GM12872 (cell line): Measurements from ENCODE around the gene ALOX15.

Source experiments
- TF ChIP-seq, protein P1 (sequence below): IDR thresholded peaks from 3 replicates; pipeline ENCODE4 v1.5.1; 2011; ENCODE audit warnings: low read depth, mild to moderate bottlenecking, low read length, moderate library complexity; ENCODE audit not compliant: insufficient read depth

Gene ALOX15, protein sequence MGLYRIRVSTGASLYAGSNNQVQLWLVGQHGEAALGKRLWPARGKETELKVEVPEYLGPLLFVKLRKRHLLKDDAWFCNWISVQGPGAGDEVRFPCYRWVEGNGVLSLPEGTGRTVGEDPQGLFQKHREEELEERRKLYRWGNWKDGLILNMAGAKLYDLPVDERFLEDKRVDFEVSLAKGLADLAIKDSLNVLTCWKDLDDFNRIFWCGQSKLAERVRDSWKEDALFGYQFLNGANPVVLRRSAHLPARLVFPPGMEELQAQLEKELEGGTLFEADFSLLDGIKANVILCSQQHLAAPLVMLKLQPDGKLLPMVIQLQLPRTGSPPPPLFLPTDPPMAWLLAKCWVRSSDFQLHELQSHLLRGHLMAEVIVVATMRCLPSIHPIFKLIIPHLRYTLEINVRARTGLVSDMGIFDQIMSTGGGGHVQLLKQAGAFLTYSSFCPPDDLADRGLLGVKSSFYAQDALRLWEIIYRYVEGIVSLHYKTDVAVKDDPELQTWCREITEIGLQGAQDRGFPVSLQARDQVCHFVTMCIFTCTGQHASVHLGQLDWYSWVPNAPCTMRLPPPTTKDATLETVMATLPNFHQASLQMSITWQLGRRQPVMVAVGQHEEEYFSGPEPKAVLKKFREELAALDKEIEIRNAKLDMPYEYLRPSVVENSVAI

DNA sequence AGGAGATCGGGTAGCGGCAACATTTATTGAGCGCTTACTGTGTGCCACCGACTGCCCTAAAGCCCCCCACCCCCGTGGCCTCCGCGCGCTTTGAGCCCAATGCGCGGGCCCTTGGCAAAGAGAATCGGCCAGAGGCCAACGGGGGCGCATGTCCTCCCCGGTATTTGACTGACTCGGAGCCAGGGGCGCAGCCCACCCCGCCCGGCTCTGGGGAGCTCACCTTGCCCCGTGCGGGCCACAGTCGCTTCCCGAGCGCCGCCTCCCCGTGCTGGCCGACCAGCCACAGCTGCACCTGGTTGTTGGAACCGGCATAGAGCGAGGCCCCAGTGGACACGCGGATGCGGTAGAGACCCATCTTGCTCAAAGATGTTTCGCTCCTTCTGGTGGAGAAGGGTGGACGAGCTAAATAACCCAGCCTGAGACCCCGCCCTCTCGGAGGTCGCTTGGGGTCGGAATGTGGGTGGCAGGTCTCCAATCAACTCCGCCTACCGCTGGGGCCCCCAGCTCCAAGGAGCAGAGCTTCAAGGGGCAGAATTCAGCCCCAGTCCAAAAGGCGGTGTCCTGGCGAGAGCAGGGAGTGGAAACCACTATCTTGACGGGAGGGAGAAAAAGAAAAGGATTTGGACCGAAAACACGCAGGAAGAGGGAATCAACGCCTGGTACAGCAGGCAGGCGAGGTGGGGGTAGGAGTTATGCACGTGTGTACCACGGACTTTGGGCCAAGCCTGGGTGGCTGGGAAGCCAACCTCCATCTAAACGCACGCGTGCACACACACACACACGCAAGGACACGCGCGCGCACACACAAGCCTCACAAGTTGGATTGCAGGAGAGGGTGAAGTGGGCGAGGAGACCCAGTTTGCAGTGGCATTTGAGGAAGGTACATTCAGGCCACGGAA is at the start of gene ALOX15:
Gene ALOX15 (minus strand): TSS at position 382 of the 899 bp plus-strand sequence. CDS start 27 bp downstream, at position 355.
- TF ChIP-seq, protein P1, sequence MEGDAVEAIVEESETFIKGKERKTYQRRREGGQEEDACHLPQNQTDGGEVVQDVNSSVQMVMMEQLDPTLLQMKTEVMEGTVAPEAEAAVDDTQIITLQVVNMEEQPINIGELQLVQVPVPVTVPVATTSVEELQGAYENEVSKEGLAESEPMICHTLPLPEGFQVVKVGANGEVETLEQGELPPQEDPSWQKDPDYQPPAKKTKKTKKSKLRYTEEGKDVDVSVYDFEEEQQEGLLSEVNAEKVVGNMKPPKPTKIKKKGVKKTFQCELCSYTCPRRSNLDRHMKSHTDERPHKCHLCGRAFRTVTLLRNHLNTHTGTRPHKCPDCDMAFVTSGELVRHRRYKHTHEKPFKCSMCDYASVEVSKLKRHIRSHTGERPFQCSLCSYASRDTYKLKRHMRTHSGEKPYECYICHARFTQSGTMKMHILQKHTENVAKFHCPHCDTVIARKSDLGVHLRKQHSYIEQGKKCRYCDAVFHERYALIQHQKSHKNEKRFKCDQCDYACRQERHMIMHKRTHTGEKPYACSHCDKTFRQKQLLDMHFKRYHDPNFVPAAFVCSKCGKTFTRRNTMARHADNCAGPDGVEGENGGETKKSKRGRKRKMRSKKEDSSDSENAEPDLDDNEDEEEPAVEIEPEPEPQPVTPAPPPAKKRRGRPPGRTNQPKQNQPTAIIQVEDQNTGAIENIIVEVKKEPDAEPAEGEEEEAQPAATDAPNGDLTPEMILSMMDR = no peak

DNA sequence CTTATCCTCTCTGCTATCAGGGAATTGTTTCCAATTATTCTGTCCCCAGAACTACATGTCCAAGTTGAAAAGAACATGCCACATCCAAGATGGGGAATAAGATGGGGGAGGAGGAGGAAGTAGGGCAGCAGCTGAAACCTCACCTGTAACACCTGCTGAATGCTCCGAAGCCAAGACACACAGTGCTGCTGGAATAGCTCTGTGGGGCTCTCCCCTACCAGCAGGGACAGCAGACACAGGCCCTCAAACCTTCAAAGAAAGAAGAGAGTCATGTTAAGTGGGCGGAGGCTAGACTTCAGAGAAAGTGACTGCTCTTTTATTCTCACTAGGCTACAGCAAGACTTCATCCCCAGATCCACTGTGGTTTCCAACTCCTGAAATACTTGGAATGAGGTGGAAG is 49.3 kb upstream of the ALOX15 start:
- TF ChIP-seq, protein P1 = no peak

DNA sequence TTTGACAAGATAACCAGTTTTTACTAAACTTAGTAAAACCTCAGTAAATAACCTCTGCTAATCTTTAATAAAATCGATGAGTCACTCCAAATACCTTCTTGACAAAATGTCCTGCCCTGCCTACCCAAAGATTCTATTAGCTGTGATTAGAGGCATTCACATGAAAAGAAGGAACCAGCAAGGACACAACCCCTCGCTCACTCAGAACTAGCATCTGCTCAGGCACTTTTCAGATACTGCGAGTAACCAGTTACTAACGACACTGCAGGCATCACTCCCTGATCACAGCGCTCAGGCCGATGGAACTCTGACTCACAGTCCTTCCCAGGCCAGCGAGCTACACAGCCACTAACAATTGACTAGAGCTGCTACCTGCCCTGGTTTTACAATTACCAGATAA is 38.2 kb upstream of the ALOX15 start:
- TF ChIP-seq, protein P1 = no peak

DNA sequence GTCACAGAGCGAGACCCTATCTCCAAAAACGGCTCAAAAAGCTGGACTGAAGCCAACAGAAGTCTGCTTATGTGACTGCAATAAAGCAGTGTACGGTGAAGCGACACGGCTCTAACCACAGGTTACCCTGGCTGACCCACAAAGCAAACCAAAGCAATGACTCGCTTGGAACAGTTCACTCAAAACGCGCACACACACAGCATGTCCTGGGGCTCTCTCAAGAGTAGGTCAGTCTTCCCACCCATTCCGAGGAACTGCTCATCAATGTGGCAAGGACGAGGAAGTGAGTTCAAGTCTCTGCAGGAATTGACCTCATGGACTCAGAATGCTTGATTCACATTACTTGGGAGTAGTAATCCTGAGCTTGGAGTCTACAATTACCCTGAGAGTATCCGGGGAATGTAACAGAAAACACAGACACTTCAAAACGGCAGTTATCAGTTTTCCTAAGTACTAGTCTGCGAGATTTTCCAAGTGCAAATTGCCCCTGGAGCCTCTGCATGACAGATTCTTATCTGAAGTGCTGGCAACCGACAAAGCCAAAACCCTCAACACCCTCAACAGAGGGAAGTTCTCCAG is 37.1 kb upstream of the ALOX15 start:
- TF ChIP-seq, protein P1 = no peak

DNA sequence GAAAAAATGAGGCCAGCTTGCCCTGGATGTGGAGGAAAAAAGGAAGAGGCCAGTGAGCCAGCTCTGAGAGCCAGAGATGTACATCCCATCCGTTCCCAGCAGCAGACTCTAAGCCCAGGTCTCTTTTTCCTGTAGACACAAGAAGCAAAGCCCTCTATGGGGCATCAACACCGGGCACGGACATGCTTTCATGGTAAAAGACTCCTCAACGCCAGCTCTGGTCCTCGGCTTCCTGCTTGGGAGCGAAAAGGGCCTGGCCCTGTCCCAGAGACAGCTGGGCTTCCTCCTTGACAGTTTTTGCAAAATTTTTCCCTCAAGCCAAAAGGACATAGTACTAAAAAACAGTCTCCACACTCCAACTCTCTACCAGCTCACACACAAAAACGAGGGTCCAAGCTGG is 35.3 kb upstream of the ALOX15 start:
- TF ChIP-seq, protein P1 = no peak

DNA sequence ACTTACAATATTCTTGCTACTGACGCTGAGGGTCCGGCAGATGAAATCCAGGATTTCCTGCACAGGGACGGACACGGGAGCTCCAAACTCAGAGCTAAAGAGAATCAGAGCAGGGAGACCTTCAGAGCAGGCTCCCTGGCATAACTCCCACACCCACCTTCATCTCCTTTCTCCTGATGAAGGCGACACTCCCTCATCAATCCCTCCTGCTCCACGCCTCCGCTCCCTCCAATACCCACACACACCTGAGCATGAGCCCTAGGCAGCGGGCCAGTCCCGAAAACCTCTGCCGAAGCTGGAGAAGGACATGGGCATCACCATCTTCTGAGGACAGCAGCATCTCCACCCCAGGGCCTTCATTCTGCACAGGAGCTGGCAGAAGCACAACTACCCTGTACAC is 34.3 kb upstream of the ALOX15 start:
- TF ChIP-seq, protein P1 = no peak

DNA sequence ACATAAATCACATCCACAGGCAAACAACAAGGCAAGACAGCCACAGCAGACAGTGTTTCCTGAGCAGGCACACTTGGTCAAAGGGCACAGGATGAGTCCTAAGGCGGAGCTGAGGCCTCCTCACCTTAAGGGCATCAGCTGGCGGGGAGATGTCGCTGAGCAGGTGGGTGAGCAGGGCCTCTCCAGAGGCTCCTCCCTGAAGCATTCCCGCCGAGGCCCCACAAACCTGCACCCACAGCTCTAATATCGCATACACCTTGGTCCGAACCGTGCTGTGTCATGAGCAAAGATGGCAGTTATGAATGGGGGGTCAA is 33.2 kb upstream of the ALOX15 start:
- TF ChIP-seq, protein P1 = no peak
